Upper lobe of left lung (tissue), 6 donors: ENCODE measurements around the gene ETFB. TPM values are rescaled to one million over a fixed set of nuclear protein-coding genes. Genes with fewer than 3 reads are reported as not detected.

ENCODE experiments used
- ATAC-seq, 2 donors: fragments of 200-7000 bp; cut with Tn5 transposase; one replicate each; pipeline ENCODE4 v1.9.1; 2022; ENCODE audit warnings: mild to moderate bottlenecking in 2 of 2, moderate library complexity in 2 of 2; ENCODE audit not compliant: low FRiP score in 2 of 2
- DNase-seq, 2 donors: peaks; one replicate each; pipeline ENCODE4 v3.0.0-alpha.2; 2019 to 2020
- H3K27ac ChIP-seq, 4 donors: fragments of 200-600 bp; sonication (generic); one replicate each; pipeline ENCODE4 v1.5.1; 2016 to 2019
- H3K27me3 ChIP-seq, 4 donors: fragments of 200-600 bp; sonication (generic); one replicate each; pipeline ENCODE4 v1.5.1; 2017 to 2019
- H3K36me3 ChIP-seq, 4 donors: fragments of 200-600 bp; sonication (generic); one replicate each; pipeline ENCODE4 v1.5.1; 2016 to 2019
- H3K4me1 ChIP-seq, 4 donors: fragments of 200-600 bp; sonication (generic); one replicate each; pipeline ENCODE4 v1.5.1; 2018 to 2019
- H3K4me3 ChIP-seq, 4 donors: fragments of 200-600 bp; sonication (generic); one replicate each; pipeline ENCODE4 v1.5.1; 2017 to 2019; ENCODE audit warnings: mild to moderate bottlenecking in 2 of 4, moderate library complexity in 1 of 4
- H3K9me3 ChIP-seq, 4 donors: fragments of 200-600 bp; sonication (generic); one replicate each; pipeline ENCODE4 v1.5.1; 2018 to 2019
- EP300 ChIP-seq, 4 donors: sonication (generic); formaldehyde crosslinking; IDR thresholded peaks; one replicate each; pipeline ENCODE4 v1.5.1; 2017; ENCODE audit warnings: antibody characterized with exemption in 4 of 4, control low read depth in 2 of 4
- POLR2A ChIP-seq, 4 donors: fragments of 450-650 bp; IDR thresholded peaks; one replicate each; pipeline ENCODE4 v1.5.1; 2016 to 2017; ENCODE audit warnings: antibody characterized with exemption in 4 of 4, mild to moderate bottlenecking in 2 of 4
- POLR2AphosphoS5 ChIP-seq, 2 donors: sonication (generic); formaldehyde crosslinking; IDR thresholded peaks; one replicate each; pipeline ENCODE4 v1.5.1; 2017; ENCODE audit warnings: antibody characterized with exemption in 2 of 2
- WGBS, 2 donors: methylation state at CpG; one replicate each; pipeline ENCODE4 v1.1.5; 2017 to 2018; 5-methylcytosine and 5-hydroxymethylcytosine counted together
- total RNA-seq, 6 donors: library from RNA; depleted of rRNA in 4 of 6; stranded (reverse); fragments of >200 nt in 4 of 6; gene quantifications; one replicate each; pipeline versions ENCODE4 v1.1.0 to v1.2.1, GENCODE V29; 2016 to 2021
- TF ChIP-seq, protein P1 (sequence below), 6 experiments: fragments of 450-650 bp in 4 of 6; fragments of 200-600 bp in 2 of 6; sonication (generic) in 2 of 6; IDR thresholded peaks; one replicate each; pipeline ENCODE4 v1.5.1; 2016 to 2019; ENCODE audit warnings: antibody characterized with exemption in 6 of 6
- donor health status: DM: no; HTN: no; CAD: no; lungs with moderate emphysema.
- donor health status: DM: no; HTN: yes; CAD: no; lungs with severe emphysema.

Gene ETFB
- total RNA-seq, 6 donors from 2014 or later, result 59.7 to 102 (median 86.6) TPM

DNA sequence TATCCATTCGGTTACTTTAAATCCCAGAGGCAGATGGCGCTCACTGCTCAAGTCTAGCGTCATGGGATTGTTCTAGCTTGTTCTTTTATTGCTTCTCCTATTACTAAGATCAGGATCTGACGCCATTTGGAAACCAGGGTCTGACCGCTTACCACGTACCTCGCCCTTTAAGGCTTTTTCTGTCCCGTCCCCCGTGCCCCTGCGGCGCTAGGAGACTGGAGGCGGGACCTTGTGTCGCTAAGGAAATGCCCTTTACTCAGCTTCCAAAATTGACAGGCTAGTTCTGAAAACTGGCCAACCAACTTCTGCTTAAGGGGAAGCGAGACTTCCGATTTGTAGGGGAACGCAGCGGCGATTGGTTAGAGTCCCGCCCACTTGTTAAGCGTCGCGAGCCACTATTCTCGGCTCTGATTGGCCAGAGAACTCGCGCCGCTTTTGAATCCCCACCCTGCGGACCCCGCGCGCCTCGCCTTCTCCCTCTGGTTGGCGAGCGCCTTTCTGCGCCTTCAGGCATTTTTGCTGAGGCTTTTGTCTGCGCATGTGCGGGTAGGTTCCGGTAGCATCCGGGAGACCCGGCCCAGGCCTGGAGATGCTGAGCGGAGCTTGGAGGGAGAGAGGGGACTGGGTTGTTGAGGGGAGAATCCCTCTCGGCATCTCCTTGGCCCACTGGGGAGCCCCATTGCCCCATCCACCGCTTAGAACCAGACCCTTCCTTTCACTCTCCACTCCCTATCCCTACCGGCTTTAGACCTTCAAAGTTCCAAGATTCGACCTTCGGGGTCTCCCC is 28.1 kb upstream of the ETFB start:
- Histone ChIP-seq H3K27ac (peak overlapping the region; percentile 60 to 73 (median 69)), H3K36me3 (no peaks in the 10 kb centered on the region), H3K27me3 (no peaks in the 10 kb centered on the region), H3K9me3 (no peaks in the 10 kb centered on the region), H3K4me3 (peak overlapping the region in 3 of 4 donors; percentile 36 to 52 (median 40)), H3K4me1 (peaks cover 6 to 17% (median 10%) of the 10 kb centered on the region in 4 donors)
- DNase-seq (peak; percentile 90 to 96), ATAC-seq (peak; percentile 95 to 97)
- TF ChIP-seq POLR2A (IDR thresholded peaks at IDR 0.05) (peak in 1 of 4 donors; percentile 43), EP300 (IDR thresholded peaks at IDR 0.05) (no peak), POLR2AphosphoS5 (IDR thresholded peaks at IDR 0.05) (peak in 1 of 2 donors; percentile 43)
- TF ChIP-seq, protein P1, sequence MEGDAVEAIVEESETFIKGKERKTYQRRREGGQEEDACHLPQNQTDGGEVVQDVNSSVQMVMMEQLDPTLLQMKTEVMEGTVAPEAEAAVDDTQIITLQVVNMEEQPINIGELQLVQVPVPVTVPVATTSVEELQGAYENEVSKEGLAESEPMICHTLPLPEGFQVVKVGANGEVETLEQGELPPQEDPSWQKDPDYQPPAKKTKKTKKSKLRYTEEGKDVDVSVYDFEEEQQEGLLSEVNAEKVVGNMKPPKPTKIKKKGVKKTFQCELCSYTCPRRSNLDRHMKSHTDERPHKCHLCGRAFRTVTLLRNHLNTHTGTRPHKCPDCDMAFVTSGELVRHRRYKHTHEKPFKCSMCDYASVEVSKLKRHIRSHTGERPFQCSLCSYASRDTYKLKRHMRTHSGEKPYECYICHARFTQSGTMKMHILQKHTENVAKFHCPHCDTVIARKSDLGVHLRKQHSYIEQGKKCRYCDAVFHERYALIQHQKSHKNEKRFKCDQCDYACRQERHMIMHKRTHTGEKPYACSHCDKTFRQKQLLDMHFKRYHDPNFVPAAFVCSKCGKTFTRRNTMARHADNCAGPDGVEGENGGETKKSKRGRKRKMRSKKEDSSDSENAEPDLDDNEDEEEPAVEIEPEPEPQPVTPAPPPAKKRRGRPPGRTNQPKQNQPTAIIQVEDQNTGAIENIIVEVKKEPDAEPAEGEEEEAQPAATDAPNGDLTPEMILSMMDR (IDR thresholded peaks at IDR 0.05), result peak in 1 of 6 experiments; percentile 22
- 3% methylated on average over 24 to 40 of the region's 45 CpGs for WGBS, 2 donors

DNA sequence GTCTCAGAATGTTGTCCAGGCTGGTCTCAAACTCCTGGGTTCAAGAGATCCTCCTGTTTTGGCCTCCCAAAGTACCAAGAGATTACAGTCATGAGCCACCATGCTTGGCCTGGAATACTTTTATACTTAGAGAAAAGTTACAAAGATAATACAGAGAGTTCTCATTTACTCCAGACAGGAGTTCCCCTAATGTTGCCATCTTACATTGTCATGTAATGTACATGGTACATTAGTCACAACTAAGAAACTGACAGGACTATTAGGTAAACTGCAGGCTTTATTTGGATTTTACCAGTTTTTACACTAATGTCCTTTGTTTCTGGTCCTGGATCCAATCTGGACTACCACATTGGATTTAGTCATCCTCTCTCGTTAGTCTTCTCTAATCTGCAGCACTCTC is 26.5 kb upstream of the ETFB start:
- no peaks in the 10 kb centered on the region for H3K27me3 ChIP-seq
- TF ChIP-seq POLR2AphosphoS5 (IDR thresholded peaks at IDR 0.05) (no peak), POLR2A (IDR thresholded peaks at IDR 0.05) (no peak), EP300 (IDR thresholded peaks at IDR 0.05) (no peak)
- TF ChIP-seq, protein P1 (IDR thresholded peaks at IDR 0.05), result no peak
- H3K36me3 ChIP-seq, result no peaks in the 10 kb centered on the region
- H3K4me3 ChIP-seq, result no peak overlapping the region
- ATAC-seq (no peak), DNase-seq (no peak)
- H3K9me3 ChIP-seq, result no peaks in the 10 kb centered on the region
- H3K27ac ChIP-seq, result no peak overlapping the region
- 85 to 93% methylated on average over 1 of the region's 1 CpG for WGBS, 2 donors
- peaks cover 6 to 17% (median 10%) of the 10 kb centered on the region in 4 donors for H3K4me1 ChIP-seq

DNA sequence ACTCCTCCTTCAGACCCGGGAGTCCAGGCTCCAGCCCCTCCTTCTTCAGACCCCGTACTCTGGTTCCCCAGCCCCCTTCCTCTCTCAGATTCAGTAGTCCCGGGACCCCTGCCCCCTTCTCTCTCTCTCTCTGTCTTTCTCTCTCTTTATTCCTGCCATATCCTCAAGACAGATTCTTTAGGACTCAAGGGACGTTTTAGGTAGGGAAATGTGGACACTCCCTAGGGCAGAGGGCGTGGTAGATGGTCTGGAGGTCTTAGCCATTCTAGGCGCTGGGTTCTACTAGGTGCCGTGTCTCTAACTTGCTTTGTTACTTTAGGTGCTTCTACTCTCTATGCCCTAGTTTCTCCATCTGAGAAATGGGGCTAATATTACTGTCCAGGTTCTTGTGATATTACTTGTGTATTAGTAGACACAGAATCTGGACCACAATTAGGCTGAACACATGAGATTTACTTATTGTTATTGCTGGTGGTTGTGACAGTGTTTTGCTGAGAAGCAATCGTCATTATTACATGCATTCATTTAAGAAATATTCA is 25.0 kb upstream of the ETFB start:
- H3K4me1 ChIP-seq, result peaks cover 6 to 17% (median 10%) of the 10 kb centered on the region in 4 donors
- DNase-seq (no peak), ATAC-seq (no peak)
- H3K36me3 ChIP-seq, result no peaks in the 10 kb centered on the region
- peak overlapping the region in 2 of 4 donors; percentile 36 to 47 for H3K27ac ChIP-seq
- TF ChIP-seq POLR2A (IDR thresholded peaks at IDR 0.05) (no peak), POLR2AphosphoS5 (IDR thresholded peaks at IDR 0.05) (no peak), EP300 (IDR thresholded peaks at IDR 0.05) (no peak)
- TF ChIP-seq, protein P1 (IDR thresholded peaks at IDR 0.05), result no peak
- WGBS, 2 donors, result 59 to 62% methylated on average over 8 of the region's 8 CpGs
- H3K9me3 ChIP-seq, result no peaks in the 10 kb centered on the region
- H3K4me3 ChIP-seq, result no peak overlapping the region
- H3K27me3 ChIP-seq, result no peaks in the 10 kb centered on the region

DNA sequence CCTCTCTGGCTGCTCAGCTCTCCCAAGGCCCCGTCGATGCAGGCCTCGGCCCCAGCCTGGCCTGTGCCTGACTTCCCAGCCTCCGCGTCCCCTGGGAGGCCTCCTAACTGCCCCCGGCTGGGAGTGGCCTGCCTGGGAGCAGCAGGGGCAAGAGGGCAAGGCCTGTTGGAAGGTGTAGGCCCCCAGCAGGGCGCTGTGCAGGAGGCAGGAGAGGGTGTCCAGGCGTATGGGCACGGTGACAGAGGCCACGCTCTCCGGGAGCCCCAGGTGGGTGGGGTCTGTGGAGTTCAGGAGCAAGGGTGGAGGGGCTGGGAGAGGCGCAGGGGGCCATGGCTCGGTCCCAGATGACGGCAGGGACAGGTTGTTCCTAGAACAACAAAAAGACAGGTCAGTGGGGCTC is 23.0 kb upstream of the ETFB start:
- ATAC-seq, result no peak
- H3K4me1 ChIP-seq, result peaks cover 0 to 6% (median 2%) of the 10 kb centered on the region in 4 donors
- 87 to 91% methylated on average over 7 to 11 of the region's 14 CpGs for WGBS, 2 donors
- H3K36me3 ChIP-seq, result no peaks in the 10 kb centered on the region
- DNase-seq, result peak in 1 of 2 donors; percentile 60
- no peaks in the 10 kb centered on the region for H3K27me3 ChIP-seq
- no peak overlapping the region for H3K27ac ChIP-seq
- TF ChIP-seq POLR2A (IDR thresholded peaks at IDR 0.05) (no peak), POLR2AphosphoS5 (IDR thresholded peaks at IDR 0.05) (no peak)
- no peak overlapping the region for H3K4me3 ChIP-seq
- no peaks in the 10 kb centered on the region for H3K9me3 ChIP-seq

DNA sequence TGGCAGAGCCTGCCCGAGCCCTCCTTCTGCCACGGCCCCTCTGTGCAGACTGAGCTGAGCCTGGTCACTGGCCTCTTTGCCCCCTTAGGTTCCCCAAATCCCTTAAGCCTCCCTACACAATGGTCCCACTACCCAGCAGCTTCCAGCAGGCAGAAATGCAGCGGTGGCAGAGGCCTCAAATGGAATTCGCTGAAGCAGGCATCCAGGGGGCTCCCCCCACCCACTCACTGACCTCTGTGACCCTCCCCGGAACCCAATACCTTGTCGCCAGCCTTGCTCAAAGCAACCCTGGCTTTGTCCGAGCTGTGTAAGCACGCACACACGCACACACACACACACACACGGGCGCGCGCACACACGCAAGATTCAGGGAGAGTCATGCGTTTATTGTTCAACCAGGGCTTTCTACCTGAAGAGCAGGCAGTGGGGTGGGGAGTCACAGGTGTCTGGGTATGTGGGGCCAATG is 21.8 kb upstream of the ETFB start, which contains the start of gene LIM2:
Gene LIM2 (minus strand): TSS at position 51 of the 466 bp plus-strand sequence. CDS start 531 bp downstream, outside the sequence.
- DNase-seq (no peak), ATAC-seq (no peak)
- Histone ChIP-seq H3K36me3 (no peaks in the 10 kb centered on the region), H3K27ac (peak within 1 kb of the TSS in 1 of 4 donors; percentile 16), H3K9me3 (no peaks in the 10 kb centered on the region), H3K4me3 (peak within 1 kb of the TSS in 1 of 4 donors; percentile 10), H3K27me3 (no peaks in the 10 kb centered on the region), H3K4me1 (no peaks in the 10 kb centered on the region)
- TF ChIP-seq POLR2A (IDR thresholded peaks at IDR 0.05), result no peak
- TF ChIP-seq EP300 (IDR thresholded peaks at IDR 0.05), result no peak
- TF ChIP-seq POLR2AphosphoS5 (IDR thresholded peaks at IDR 0.05), result no peak
- TF ChIP-seq, protein P1 (IDR thresholded peaks at IDR 0.05), result no peak
- 79 to 82% methylated on average over 15 of the region's 15 CpGs for WGBS, 2 donors
